ENCODE data around the gene IL20.

- TF ChIP-seq CTCF (IDR thresholded peaks at IDR 0.05; ENCODE audit: low read length) = no peak
- no peak for TF ChIP-seq EZH2 (optimal IDR thresholded peaks at IDR 0.05; ENCODE audit: low read depth, low read length)
Measured at GRCh38 chr1:206903687-206904086, 38.3 kb downstream of the IL20 start.

Data from MM.1S (cell line).